ENCODE results near the gene KLHL14. TPM values are rescaled to one million over a fixed set of nuclear protein-coding genes. Genes with fewer than 3 reads are reported as not detected.
A peak's percentile ranks its signal among the peaks of the same experiment; 100 is the strongest.

Gene KLHL14
- total and polyA plus RNA-seq, 2 of the 13 experiments (the other 11 are each of a cell fraction or from before 2014, with no cell fraction given): 16.0 to 41.8 TPM

DNA sequence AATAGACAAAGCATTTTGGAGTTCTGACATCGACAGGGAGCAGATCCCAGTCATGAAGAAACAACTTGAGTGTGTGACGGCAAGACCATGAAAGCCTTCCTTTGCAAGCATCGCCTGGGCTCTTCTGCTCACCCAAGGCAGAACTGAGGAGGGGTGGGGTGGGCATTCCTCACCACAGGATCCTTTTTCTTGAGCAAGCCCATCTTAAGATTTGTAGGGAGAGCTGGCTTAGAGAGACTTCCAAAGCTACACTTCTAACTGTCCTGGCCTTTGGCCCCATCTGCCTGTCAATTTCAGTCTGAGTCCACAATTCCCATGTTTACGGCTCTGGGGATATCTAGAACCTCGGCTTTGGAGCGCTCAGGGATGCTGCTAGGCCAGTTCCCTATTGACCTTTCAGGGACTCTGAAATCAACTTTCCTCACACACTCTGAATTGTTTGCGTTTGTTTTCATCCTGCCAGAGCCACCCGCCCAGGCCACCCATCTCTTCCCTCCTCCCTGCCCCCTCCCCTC, 3.7 kb downstream of the KLHL14 start:
- DNase-seq (ENCODE audit: low spot score) (peak; percentile 82), FAIRE-seq (peak; percentile 48), ATAC-seq (peak; percentile 66)
- ChIA-PET CTCF (ENCODE audit: low intra/inter-chr PET ratio, low total read pairs) (no interaction called here), POLR2A (interaction anchor here (1.0 to 7.7 kb wide), 6 partner anchors 9 to 298 kb away, joined by 3 to 136 read pairs (median 4); partner anchors contain the start of gene GAREM1)
- Histone ChIP-seq H3K79me2 (ENCODE audit: insufficient read depth, low read length) (peaks cover 75% of the 10 kb centered on the region), H3K4me2 (ENCODE audit: low read depth, low read length) (peak overlapping the region; percentile 87), H3K4me1 (ENCODE audit: insufficient read depth, low read length) (peaks cover 44% of the 10 kb centered on the region), H4K20me1 (ENCODE audit: insufficient read depth, low read length) (no peaks in the 10 kb centered on the region), H3K4me3 (replicated peaks in 1 of 3; ENCODE audit: insufficient read depth in 1 of 3, low read depth in 2 of 3, low read length in 3 of 3) (peak overlapping the region; percentile 88 to 93 (median 93)), H2AFZ (ENCODE audit: low read length) (no peak overlapping the region), H3K9ac (ENCODE audit: insufficient read depth, low read depth, low read length) (peak overlapping the region; percentile 75), H3K9me3 (ENCODE audit: low read length) (no peaks in the 10 kb centered on the region), H3K36me3 (replicated peaks in 1 of 2; ENCODE audit: control insufficient read depth in 1 of 2, insufficient read depth in 2 of 2, low read length in 2 of 2) (no peaks in the 10 kb centered on the region), H3K27ac (ENCODE audit: extremely low read length, insufficient read depth, low read length) (peak overlapping the region; percentile 93), H3K27me3 (ENCODE audit: control insufficient read depth in 1 of 2, insufficient read depth in 2 of 2, low read length in 2 of 2) (no peaks in the 10 kb centered on the region; a peak in 1 of 5 replicates)
- in situ Hi-C loops (cut with HindIII; ENCODE audit: extremely low pct_ligation_motif_present, low pct_unique_long_range_greater_than_20kb) (no loop called here), intact Hi-C loops (cut with micrococcal nuclease; ENCODE audit: unreplicated experiment) (loop anchor here (1.0 to 5.0 kb wide), 4 partner anchors 35 to 150 kb away; no protein-coding TSS in a partner anchor)
- 1% methylated on average over 8 of the region's 8 CpGs for WGBS (ENCODE audit: low lambda C conversion rate)
- TSS peak; percentile 38 for BruUV-seq (replicated peaks)
- no peak for TF ChIP-seq PCBP2 (optimal IDR thresholded peaks at IDR 0.05; ENCODE audit: low read depth, low read length, poor library complexity, severe bottlenecking)
- TF ChIP-seq NR2F1 (CRISPR knock-in tag; IDR thresholded peaks at IDR 0.05): peak in 1 of 2 experiments; percentile 33; a peak in 1 of 4 replicates
- TF ChIP-seq FOXA1 (IDR thresholded peaks at IDR 0.05): no peak
- TF ChIP-seq FOXA1 (CRISPR knock-in tag; IDR thresholded peaks at IDR 0.05): peak; percentile 40; the same call in 1 of the 2 replicates
- TF ChIP-seq FOXA3 (CRISPR knock-in tag; IDR thresholded peaks at IDR 0.05): peak; percentile 64
- 0 out of 2 replicates have a peak, but pooled peaks have one; percentile 20 for TF ChIP-seq HDAC1 (CRISPR knock-in tag; IDR thresholded peaks at IDR 0.05)
- peak; percentile 14; the same call in 1 of the 2 replicates for TF ChIP-seq ZNF543 (CRISPR knock-in tag; IDR thresholded peaks at IDR 0.05)
- TF ChIP-seq FOXK2 (IDR thresholded peaks at IDR 0.05): 0 out of 2 replicates have a peak, but pooled peaks have one; percentile 10
- peak; percentile 17; the same call in 1 of the 2 replicates for TF ChIP-seq ZNF331 (CRISPR knock-in tag; IDR thresholded peaks at IDR 0.05)
- no peak for TF ChIP-seq TBX2 (CRISPR knock-in tag; IDR thresholded peaks at IDR 0.05; ENCODE audit: borderline replicate concordance)
- no peak for TF ChIP-seq ZNF576 (CRISPR knock-in tag; IDR thresholded peaks at IDR 0.05)
- no peak for TF ChIP-seq ATAD3A (CRISPR knock-in tag; IDR thresholded peaks at IDR 0.05)
- no peak for TF ChIP-seq FOXP1 (IDR thresholded peaks at IDR 0.05)
- TF ChIP-seq FOXP1 (CRISPR knock-in tag; IDR thresholded peaks at IDR 0.05): peak; percentile 49; the same call in 1 of the 2 replicates
- 0 out of 2 replicates have a peak, but pooled peaks have one; percentile 22 for TF ChIP-seq TGIF2 (CRISPR knock-in tag; IDR thresholded peaks at IDR 0.05)
- TF ChIP-seq RBM22 (optimal IDR thresholded peaks at IDR 0.05; ENCODE audit: low read length): peak; percentile 17
- TF ChIP-seq ZSCAN21 (CRISPR knock-in tag; IDR thresholded peaks at IDR 0.05; ENCODE audit: borderline replicate concordance): no peak
- TF ChIP-seq ZNF510 (CRISPR knock-in tag; IDR thresholded peaks at IDR 0.05; ENCODE audit: low read depth): 0 out of 2 replicates have a peak, but pooled peaks have one; percentile 2
- TF ChIP-seq ZFX (CRISPR knock-in tag; IDR thresholded peaks at IDR 0.05; ENCODE audit: low read depth): peak; percentile 18; the same call in 1 of the 2 replicates
- peak; percentile 59; the same call in 1 of the 2 replicates for TF ChIP-seq MED1 (CRISPR knock-in tag; IDR thresholded peaks at IDR 0.05)
- TF ChIP-seq ISL2 (CRISPR knock-in tag; IDR thresholded peaks at IDR 0.05): peak; percentile 40; the same call in 1 of the 2 replicates
- TF ChIP-seq EP300 (IDR thresholded peaks at IDR 0.05; ENCODE audit: low read depth in 2 of 2, low read length in 2 of 2): peak in 1 of 2 experiments; percentile 15; a peak in 1 of 4 replicates
- no peak; the same call in 1 of the 2 replicates for TF ChIP-seq EP300 (CRISPR knock-in tag; IDR thresholded peaks at IDR 0.05; ENCODE audit: borderline replicate concordance)
- peak; percentile 42; the same call in 1 of the 2 replicates for TF ChIP-seq RARA (CRISPR knock-in tag; IDR thresholded peaks at IDR 0.05)
- 0 out of 2 replicates have a peak, but pooled peaks have one; percentile 11 for TF ChIP-seq HOXA3 (CRISPR knock-in tag; IDR thresholded peaks at IDR 0.05)
- peak; percentile 16; the same call in 1 of the 2 replicates for TF ChIP-seq SOX13 (IDR thresholded peaks at IDR 0.05)
- TF ChIP-seq SOX13 (CRISPR knock-in tag; conservative IDR thresholded peaks at IDR 0.05 in 1 of 2, IDR thresholded peaks at IDR 0.05 in 1 of 2): peak in 1 of 2 experiments; percentile 28; a peak in 1 of 4 replicates

Data from HepG2 (cell line).